ENCODE data around the gene NMRAL1. TPM values are rescaled to one million over a fixed set of nuclear protein-coding genes. Genes with fewer than 3 reads are reported as not detected.
A peak's percentile ranks its signal among the peaks of the same experiment; 100 is the strongest.

NMRAL1 gene
- total RNA-seq, 1 experiment from 2014 or later: 71.1 TPM

DNA sequence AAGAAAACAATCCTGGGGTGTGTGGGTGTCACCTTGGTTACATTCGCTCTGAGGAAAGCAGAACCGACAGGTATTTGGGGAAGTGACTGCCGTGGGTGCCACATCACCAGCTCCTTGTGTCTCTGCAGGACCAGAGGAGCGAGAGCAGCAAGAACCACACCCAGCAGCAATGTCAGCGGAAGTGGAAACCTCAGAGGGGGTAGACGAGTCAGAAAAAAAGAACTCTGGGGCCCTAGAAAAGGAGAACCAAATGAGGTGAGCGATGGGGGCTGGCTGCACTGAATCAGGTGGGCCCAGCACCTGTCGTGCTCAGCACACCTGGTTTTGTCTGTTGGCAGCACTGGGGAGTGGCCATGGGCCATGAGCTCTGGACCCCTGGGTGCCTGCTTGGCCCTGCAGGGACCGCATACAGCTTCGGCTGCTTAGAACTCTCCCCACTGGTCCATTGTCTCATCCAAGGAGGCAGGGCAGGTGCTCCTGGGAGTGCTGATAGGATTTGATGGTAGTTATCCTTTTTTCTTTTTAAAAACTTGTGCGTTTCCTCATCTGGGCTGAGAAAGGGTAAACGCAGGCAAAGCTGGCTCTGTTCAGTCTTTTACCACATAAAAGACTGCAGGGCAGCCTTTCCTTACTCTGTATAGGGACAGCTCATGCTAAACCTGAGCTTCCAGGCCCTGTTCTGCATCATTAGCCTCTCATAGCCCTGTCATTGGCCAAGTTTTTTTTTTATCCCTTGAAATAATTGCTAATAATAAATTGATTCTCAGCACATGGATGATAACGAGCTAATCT is 31.1 kb upstream of the NMRAL1 start:
- Histone ChIP-seq H3K4me1 (peaks cover 7% of the 10 kb centered on the region), H3K27me3 (replicated peaks; ENCODE audit: control insufficient read depth, insufficient read depth, low read length) (no peaks in the 10 kb centered on the region), H3K36me3 (ENCODE audit: control insufficient read depth, insufficient read depth, low read length) (peaks cover 2% of the 10 kb centered on the region; the same call in 1 of the 2 replicates), H3K4me3 (ENCODE audit: low read depth, low read length) (no peak overlapping the region), H3K9me3 (no peaks in the 10 kb centered on the region)
- POLR2A ChIA-PET: interaction anchor here (1.0 kb wide), 1 partner anchor 450 kb away, joined by 3 read pairs; no protein-coding TSS in a partner anchor
- no peaks in the 10 kb centered on the region for H3K9me3 Mint-ChIP-seq (ENCODE audit: unreplicated experiment)
- CTCF ChIA-PET: interaction anchor here (0.6 to 2.1 kb wide), 3 partner anchors 13 to 43 kb away, joined by 3 to 10 read pairs (median 4); partner anchors contain the start of gene CDIP1
- H3K27me3 Mint-ChIP-seq (ENCODE audit: insufficient read depth, unreplicated experiment): no peaks in the 10 kb centered on the region
- H3K4me1 Mint-ChIP-seq (ENCODE audit: low read depth, unreplicated experiment): peaks cover 10% of the 10 kb centered on the region
- intact Hi-C loops (cut with micrococcal nuclease; ENCODE audit: unreplicated experiment): loop anchor here (1.0 to 2.0 kb wide), 2 partner anchors 43 to 80 kb away; no protein-coding TSS in a partner anchor
- TF ChIP-seq, protein P1, sequence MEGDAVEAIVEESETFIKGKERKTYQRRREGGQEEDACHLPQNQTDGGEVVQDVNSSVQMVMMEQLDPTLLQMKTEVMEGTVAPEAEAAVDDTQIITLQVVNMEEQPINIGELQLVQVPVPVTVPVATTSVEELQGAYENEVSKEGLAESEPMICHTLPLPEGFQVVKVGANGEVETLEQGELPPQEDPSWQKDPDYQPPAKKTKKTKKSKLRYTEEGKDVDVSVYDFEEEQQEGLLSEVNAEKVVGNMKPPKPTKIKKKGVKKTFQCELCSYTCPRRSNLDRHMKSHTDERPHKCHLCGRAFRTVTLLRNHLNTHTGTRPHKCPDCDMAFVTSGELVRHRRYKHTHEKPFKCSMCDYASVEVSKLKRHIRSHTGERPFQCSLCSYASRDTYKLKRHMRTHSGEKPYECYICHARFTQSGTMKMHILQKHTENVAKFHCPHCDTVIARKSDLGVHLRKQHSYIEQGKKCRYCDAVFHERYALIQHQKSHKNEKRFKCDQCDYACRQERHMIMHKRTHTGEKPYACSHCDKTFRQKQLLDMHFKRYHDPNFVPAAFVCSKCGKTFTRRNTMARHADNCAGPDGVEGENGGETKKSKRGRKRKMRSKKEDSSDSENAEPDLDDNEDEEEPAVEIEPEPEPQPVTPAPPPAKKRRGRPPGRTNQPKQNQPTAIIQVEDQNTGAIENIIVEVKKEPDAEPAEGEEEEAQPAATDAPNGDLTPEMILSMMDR (IDR thresholded peaks at IDR 0.05; ENCODE audit: insufficient read depth in 1 of 2, low read depth in 1 of 2, low read length in 1 of 2, severe bottlenecking in 1 of 2, unreplicated experiment in 1 of 2): no peak
- H3K4me3 Mint-ChIP-seq (ENCODE audit: unreplicated experiment): no peak overlapping the region
- no peak overlapping the region for H3K27ac Mint-ChIP-seq (ENCODE audit: unreplicated experiment)
- peaks cover 30% of the 10 kb centered on the region for H3K36me3 Mint-ChIP-seq (ENCODE audit: insufficient read depth, unreplicated experiment)
- no TSS peak for BruUV-seq (replicated peaks)
- no peak for DNase-seq

GRCh38 chr16:4501071-4501478 is 26.6 kb upstream of the NMRAL1 start:
- peaks cover under 1% of the 10 kb centered on the region for H3K36me3 Mint-ChIP-seq (ENCODE audit: insufficient read depth, unreplicated experiment)
- H3K4me1 ChIP-seq: peaks cover 16% of the 10 kb centered on the region
- DNase-seq: no peak
- no peak overlapping the region for H3K4me3 ChIP-seq (ENCODE audit: low read depth, low read length)
- H3K27me3 Mint-ChIP-seq (ENCODE audit: insufficient read depth, unreplicated experiment): no peaks in the 10 kb centered on the region
- H3K9me3 ChIP-seq: no peaks in the 10 kb centered on the region
- ChIA-PET POLR2A (no interaction called here), CTCF (interaction anchor here (0.6 to 1.4 kb wide), 3 partner anchors 13 to 211 kb away, joined by 3 to 4 read pairs (median 3); no protein-coding TSS in a partner anchor)
- H3K9me3 Mint-ChIP-seq (ENCODE audit: unreplicated experiment): no peaks in the 10 kb centered on the region
- no peak overlapping the region for H3K4me3 Mint-ChIP-seq (ENCODE audit: unreplicated experiment)
- H3K27ac Mint-ChIP-seq (ENCODE audit: unreplicated experiment): peak overlapping the region; percentile 42
- BruUV-seq (replicated peaks): no TSS peak
- intact Hi-C loops (cut with micrococcal nuclease; ENCODE audit: unreplicated experiment): loop anchor here (2.0 kb wide), 1 partner anchor 24 kb away; the partner anchor contains the start of gene HMOX2
- H3K4me1 Mint-ChIP-seq (ENCODE audit: low read depth, unreplicated experiment): peaks cover 26% of the 10 kb centered on the region
- no peaks in the 10 kb centered on the region for H3K36me3 ChIP-seq (ENCODE audit: control insufficient read depth, insufficient read depth, low read length)
- TF ChIP-seq, protein P1 (IDR thresholded peaks at IDR 0.05; ENCODE audit: insufficient read depth in 1 of 2, low read depth in 1 of 2, low read length in 1 of 2, severe bottlenecking in 1 of 2, unreplicated experiment in 1 of 2): no peak
- H3K27me3 ChIP-seq (replicated peaks; ENCODE audit: control insufficient read depth, insufficient read depth, low read length): no peaks in the 10 kb centered on the region

GRCh38 chr16:4500272-4500671 is 25.8 kb upstream of the NMRAL1 start:
- intact Hi-C loops (cut with micrococcal nuclease; ENCODE audit: unreplicated experiment): loop anchor here (2.0 kb wide), 1 partner anchor 23 kb away; the partner anchor contains the start of gene HMOX2
- TF ChIP-seq, protein P1 (IDR thresholded peaks at IDR 0.05; ENCODE audit: insufficient read depth in 1 of 2, low read depth in 1 of 2, low read length in 1 of 2, severe bottlenecking in 1 of 2, unreplicated experiment in 1 of 2): no peak
- H3K9me3 ChIP-seq: no peaks in the 10 kb centered on the region
- H3K4me1 ChIP-seq: peaks cover 16% of the 10 kb centered on the region
- no peak overlapping the region for H3K4me3 Mint-ChIP-seq (ENCODE audit: unreplicated experiment)
- CTCF ChIA-PET: interaction anchor here (1.0 to 1.4 kb wide), 2 partner anchors 14 to 48 kb away, joined by 3 to 4 read pairs; no protein-coding TSS in a partner anchor
- H3K4me3 ChIP-seq (ENCODE audit: low read depth, low read length): no peak overlapping the region
- H3K27me3 Mint-ChIP-seq (ENCODE audit: insufficient read depth, unreplicated experiment): no peaks in the 10 kb centered on the region
- H3K4me1 Mint-ChIP-seq (ENCODE audit: low read depth, unreplicated experiment): peaks cover 26% of the 10 kb centered on the region
- no TSS peak for BruUV-seq (replicated peaks)
- no peak for DNase-seq
- peak overlapping the region; percentile 42 for H3K27ac Mint-ChIP-seq (ENCODE audit: unreplicated experiment)
- POLR2A ChIA-PET: interaction anchor here (1.0 kb wide), 1 partner anchor 24 kb away, joined by 3 read pairs; the partner anchor contains the start of gene HMOX2
- H3K36me3 ChIP-seq (ENCODE audit: control insufficient read depth, insufficient read depth, low read length): no peaks in the 10 kb centered on the region
- H3K36me3 Mint-ChIP-seq (ENCODE audit: insufficient read depth, unreplicated experiment): no peaks in the 10 kb centered on the region
- H3K27me3 ChIP-seq (replicated peaks; ENCODE audit: control insufficient read depth, insufficient read depth, low read length): no peaks in the 10 kb centered on the region
- H3K9me3 Mint-ChIP-seq (ENCODE audit: unreplicated experiment): no peaks in the 10 kb centered on the region
